ENCODE data around the gene APCDD1.

The APCDD1 gene

GRCh38 chr18:10417191-10417590, 37.2 kb upstream of the APCDD1 start:
- H2AFZ ChIP-seq (ENCODE audit: low read length, unreplicated experiment), result no peak overlapping the region

GRCh38 chr18:10417664-10418063, 36.8 kb upstream of the APCDD1 start:
- no peaks in the 10 kb centered on the region for H3K4me1 ChIP-seq (ENCODE audit: control insufficient read depth, insufficient read depth, low read length, unreplicated experiment)
- H3K27me3 ChIP-seq (ENCODE audit: insufficient read depth, low read length), result no peaks in the 10 kb centered on the region; the same call in 1 of the 2 replicates
- no peak overlapping the region for H3K27ac ChIP-seq (ENCODE audit: low read depth, low read length)
- H3K4me3 ChIP-seq (ENCODE audit: low read depth, low read length), result no peak overlapping the region
- no peaks in the 10 kb centered on the region for H3K79me2 ChIP-seq (ENCODE audit: control insufficient read depth, insufficient read depth, low read length, unreplicated experiment)
- H2AFZ ChIP-seq (ENCODE audit: low read length, unreplicated experiment), result no peak overlapping the region
- H3K36me3 ChIP-seq (ENCODE audit: insufficient read depth, low read length), result no peaks in the 10 kb centered on the region

More at GRCh38 chr18:10417191-10417590, 37.2 kb upstream of the APCDD1 start:
- H3K27me3 ChIP-seq (ENCODE audit: insufficient read depth, low read length), result no peaks in the 10 kb centered on the region; the same call in 1 of the 2 replicates
- no peaks in the 10 kb centered on the region for H3K4me1 ChIP-seq (ENCODE audit: control insufficient read depth, insufficient read depth, low read length, unreplicated experiment)
- H3K27ac ChIP-seq (ENCODE audit: low read depth, low read length), result no peak overlapping the region
- H3K36me3 ChIP-seq (ENCODE audit: insufficient read depth, low read length), result no peaks in the 10 kb centered on the region
- no peaks in the 10 kb centered on the region for H3K79me2 ChIP-seq (ENCODE audit: control insufficient read depth, insufficient read depth, low read length, unreplicated experiment)
- H3K4me3 ChIP-seq (ENCODE audit: low read depth, low read length), result no peak overlapping the region

DNA sequence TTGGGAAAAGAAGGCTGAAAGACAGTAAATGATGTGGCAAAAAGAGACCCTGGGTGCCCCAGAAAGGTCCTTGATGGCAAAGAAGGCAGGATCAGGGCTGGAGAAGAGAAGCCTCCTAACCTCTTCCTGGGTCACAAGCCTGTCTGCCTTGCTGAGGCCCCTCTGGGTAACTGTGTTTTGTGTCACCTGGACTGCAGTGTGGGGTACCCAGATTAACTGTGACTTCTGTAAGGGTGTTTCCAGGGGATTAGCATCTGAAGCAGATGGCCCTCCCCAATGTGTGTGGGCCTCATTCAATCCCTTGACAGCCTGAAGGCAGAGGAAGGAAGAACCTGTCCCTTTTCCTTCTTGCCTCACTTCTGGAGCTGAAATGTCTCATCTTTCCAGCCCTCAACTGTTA, 35.6 kb upstream of the APCDD1 start:
- Histone ChIP-seq H3K36me3 (ENCODE audit: insufficient read depth, low read length) (no peaks in the 10 kb centered on the region), H2AFZ (ENCODE audit: low read length, unreplicated experiment) (no peak overlapping the region), H3K79me2 (ENCODE audit: control insufficient read depth, insufficient read depth, low read length, unreplicated experiment) (no peaks in the 10 kb centered on the region), H3K27me3 (ENCODE audit: insufficient read depth, low read length) (peaks cover 2% of the 10 kb centered on the region), H3K4me3 (ENCODE audit: low read depth, low read length) (no peak overlapping the region), H3K27ac (ENCODE audit: low read depth, low read length) (no peak overlapping the region), H3K4me1 (ENCODE audit: control insufficient read depth, insufficient read depth, low read length, unreplicated experiment) (no peaks in the 10 kb centered on the region)

DNA sequence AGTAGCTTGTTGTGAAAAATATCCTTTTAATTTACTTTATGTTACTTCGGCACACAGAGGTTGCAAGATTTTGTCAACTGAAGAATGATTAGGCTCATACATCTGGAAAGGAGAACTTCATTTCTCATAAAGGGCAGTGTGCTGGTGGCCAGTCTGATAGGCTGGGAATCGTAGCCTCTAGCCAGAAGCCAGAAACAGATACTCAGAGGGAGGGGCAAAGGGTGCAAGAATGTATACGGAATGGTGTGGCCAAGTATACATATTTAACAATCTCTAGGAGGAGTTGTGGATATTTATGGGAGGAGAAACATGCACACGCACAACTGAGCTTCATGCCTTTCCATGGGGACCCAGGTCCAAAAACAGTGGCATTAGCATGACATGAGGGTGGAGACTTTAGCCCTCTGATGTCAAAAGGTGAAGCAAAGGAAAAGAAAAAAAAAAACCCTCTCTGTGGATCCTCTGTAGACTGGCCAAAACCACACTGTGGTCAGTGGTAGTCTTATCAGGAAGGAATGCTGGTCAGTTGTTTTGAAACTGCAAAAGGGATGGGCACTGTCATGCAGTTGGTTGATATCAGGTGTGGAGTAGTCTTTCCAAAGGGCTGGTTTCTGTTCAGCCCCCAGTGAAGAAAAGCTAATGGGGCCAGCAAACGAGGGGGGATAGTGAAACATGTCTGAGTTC, 34.9 kb upstream of the APCDD1 start:
- Histone ChIP-seq H2AFZ (ENCODE audit: low read length, unreplicated experiment) (no peak overlapping the region), H3K4me1 (ENCODE audit: control insufficient read depth, insufficient read depth, low read length, unreplicated experiment) (no peaks in the 10 kb centered on the region), H3K27ac (ENCODE audit: low read depth, low read length) (no peak overlapping the region), H3K36me3 (ENCODE audit: insufficient read depth, low read length) (no peaks in the 10 kb centered on the region), H3K4me3 (ENCODE audit: low read depth, low read length) (no peak overlapping the region), H3K27me3 (ENCODE audit: insufficient read depth, low read length) (peaks cover 9% of the 10 kb centered on the region), H3K79me2 (ENCODE audit: control insufficient read depth, insufficient read depth, low read length, unreplicated experiment) (no peaks in the 10 kb centered on the region)

GRCh38 chr18:10420561-10421352, 33.7 kb upstream of the APCDD1 start:
- no peaks in the 10 kb centered on the region for H3K4me1 ChIP-seq (ENCODE audit: control insufficient read depth, insufficient read depth, low read length, unreplicated experiment)
- no peaks in the 10 kb centered on the region for H3K79me2 ChIP-seq (ENCODE audit: control insufficient read depth, insufficient read depth, low read length, unreplicated experiment)
- H2AFZ ChIP-seq (ENCODE audit: low read length, unreplicated experiment), result no peak overlapping the region
- H3K27ac ChIP-seq (ENCODE audit: low read depth, low read length), result no peak overlapping the region
- no peak overlapping the region for H3K4me3 ChIP-seq (ENCODE audit: low read depth, low read length)
- H3K27me3 ChIP-seq (ENCODE audit: insufficient read depth, low read length), result peaks cover 20% of the 10 kb centered on the region
- H3K36me3 ChIP-seq (ENCODE audit: insufficient read depth, low read length), result no peaks in the 10 kb centered on the region

GRCh38 chr18:10421859-10422258, 32.6 kb upstream of the APCDD1 start:
- Histone ChIP-seq H3K79me2 (ENCODE audit: control insufficient read depth, insufficient read depth, low read length, unreplicated experiment) (no peaks in the 10 kb centered on the region), H3K4me1 (ENCODE audit: control insufficient read depth, insufficient read depth, low read length, unreplicated experiment) (no peaks in the 10 kb centered on the region), H3K36me3 (ENCODE audit: insufficient read depth, low read length) (no peaks in the 10 kb centered on the region), H3K4me3 (ENCODE audit: low read depth, low read length) (no peak overlapping the region), H2AFZ (ENCODE audit: low read length, unreplicated experiment) (no peak overlapping the region), H3K27me3 (ENCODE audit: insufficient read depth, low read length) (peaks cover 30% of the 10 kb centered on the region), H3K27ac (ENCODE audit: low read depth, low read length) (no peak overlapping the region)

DNA sequence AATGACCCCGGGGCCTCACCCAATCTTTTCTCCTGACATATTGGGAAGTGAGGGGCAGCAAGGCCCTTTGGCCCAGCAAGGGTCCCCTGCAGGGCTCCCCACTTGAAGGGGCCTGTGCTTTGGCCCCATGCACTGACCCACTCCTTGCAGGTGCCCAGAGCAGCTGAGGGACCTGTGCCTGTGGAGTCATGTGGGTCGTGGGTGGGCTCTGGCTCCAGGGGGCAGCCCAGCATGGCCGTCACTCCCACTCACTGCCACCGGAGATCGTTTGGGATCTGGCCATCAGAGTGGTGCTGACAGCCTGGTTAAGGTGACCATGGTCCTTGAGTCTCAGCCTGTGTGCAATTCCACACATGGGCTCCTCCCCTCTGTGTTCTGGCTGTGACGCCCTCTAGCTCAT, 31.7 kb upstream of the APCDD1 start:
- no peaks in the 10 kb centered on the region for H3K79me2 ChIP-seq (ENCODE audit: control insufficient read depth, insufficient read depth, low read length, unreplicated experiment)
- H3K27ac ChIP-seq (ENCODE audit: low read depth, low read length), result no peak overlapping the region
- no peak overlapping the region for H3K4me3 ChIP-seq (ENCODE audit: low read depth, low read length)
- no peaks in the 10 kb centered on the region for H3K36me3 ChIP-seq (ENCODE audit: insufficient read depth, low read length)
- peaks cover 38% of the 10 kb centered on the region for H3K27me3 ChIP-seq (ENCODE audit: insufficient read depth, low read length)
- no peak overlapping the region for H2AFZ ChIP-seq (ENCODE audit: low read length, unreplicated experiment)
- H3K4me1 ChIP-seq (ENCODE audit: control insufficient read depth, insufficient read depth, low read length, unreplicated experiment), result no peaks in the 10 kb centered on the region

- H3K4me1 ChIP-seq (ENCODE audit: control insufficient read depth, insufficient read depth, low read length, unreplicated experiment), result no peaks in the 10 kb centered on the region
- H3K27ac ChIP-seq (ENCODE audit: low read depth, low read length), result no peak overlapping the region
- H3K79me2 ChIP-seq (ENCODE audit: control insufficient read depth, insufficient read depth, low read length, unreplicated experiment), result no peaks in the 10 kb centered on the region
- H2AFZ ChIP-seq (ENCODE audit: low read length, unreplicated experiment), result no peak overlapping the region
- H3K36me3 ChIP-seq (ENCODE audit: insufficient read depth, low read length), result no peaks in the 10 kb centered on the region
- peaks cover 45% of the 10 kb centered on the region for H3K27me3 ChIP-seq (ENCODE audit: insufficient read depth, low read length)
- no peak overlapping the region for H3K4me3 ChIP-seq (ENCODE audit: low read depth, low read length)
These were observed 29.7 kb upstream of the APCDD1 start for GRCh38 chr18:10424585-10425307.

DNA sequence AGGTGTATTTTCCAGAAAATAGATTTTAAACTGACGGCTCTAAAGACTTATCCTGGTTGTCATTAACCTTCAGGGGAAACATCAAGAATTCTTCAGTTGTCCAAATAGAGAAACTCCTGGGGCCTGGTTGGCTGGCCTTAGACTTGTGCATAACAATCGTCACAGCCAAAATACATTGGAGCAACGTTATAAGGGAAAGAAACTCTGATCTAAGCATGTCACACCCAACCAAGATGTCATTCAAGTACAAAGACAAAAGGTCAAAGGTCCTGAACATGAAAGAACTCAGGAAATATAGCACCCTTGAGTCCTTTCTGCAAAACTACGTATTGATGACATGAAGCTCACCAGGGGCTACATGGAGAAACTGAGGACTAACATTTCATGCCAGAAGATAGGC, 23.8 kb upstream of the APCDD1 start:
- Histone ChIP-seq H3K79me2 (ENCODE audit: control insufficient read depth, insufficient read depth, low read length, unreplicated experiment) (no peaks in the 10 kb centered on the region), H3K4me1 (ENCODE audit: control insufficient read depth, insufficient read depth, low read length, unreplicated experiment) (no peaks in the 10 kb centered on the region), H3K36me3 (ENCODE audit: insufficient read depth, low read length) (no peaks in the 10 kb centered on the region), H2AFZ (ENCODE audit: low read length, unreplicated experiment) (no peak overlapping the region), H3K27ac (ENCODE audit: low read depth, low read length) (no peak overlapping the region), H3K27me3 (ENCODE audit: insufficient read depth, low read length) (peaks cover 54% of the 10 kb centered on the region), H3K4me3 (ENCODE audit: low read depth, low read length) (no peak overlapping the region)

- no peaks in the 10 kb centered on the region for H3K36me3 ChIP-seq (ENCODE audit: insufficient read depth, low read length)
These were observed 22.8 kb upstream of the APCDD1 start for GRCh38 chr18:10431680-10432079.

More at GRCh38 chr18:10431680-10432079, 22.8 kb upstream of the APCDD1 start:
- no peak overlapping the region for H2AFZ ChIP-seq (ENCODE audit: low read length, unreplicated experiment)
- H3K79me2 ChIP-seq (ENCODE audit: control insufficient read depth, insufficient read depth, low read length, unreplicated experiment), result no peaks in the 10 kb centered on the region
- H3K4me1 ChIP-seq (ENCODE audit: control insufficient read depth, insufficient read depth, low read length, unreplicated experiment), result no peaks in the 10 kb centered on the region
- H3K27ac ChIP-seq (ENCODE audit: low read depth, low read length), result no peak overlapping the region
- peaks cover 50% of the 10 kb centered on the region for H3K27me3 ChIP-seq (ENCODE audit: insufficient read depth, low read length)
- no peak overlapping the region for H3K4me3 ChIP-seq (ENCODE audit: low read depth, low read length)

Data from ACC112 (cell line).